GM19452 (cell line): ENCODE data around the gene RIMBP3C.
"Not testable (repeated sequence)": the region's sequence is repeated elsewhere in the genome, so short reads cannot be mapped to it uniquely, and the experiment has no call there.

ENCODE experiments used
- ATAC-seq: cut with Tn5 transposase; IDR thresholded peaks from one replicate; pipeline ENCODE4 v1.9.1; 2021; ENCODE audit not compliant: unreplicated experiment

Gene RIMBP3C

GRCh38 chr22:21579474-21579851 is 28.2 kb upstream of the RIMBP3C start:
- no peak for ATAC-seq

GRCh38 chr22:21573750-21574494 is 22.7 kb upstream of the RIMBP3C start:
- no peak for ATAC-seq

GRCh38 chr22:21573293-21573734 is 22.1 kb upstream of the RIMBP3C start:
- no peak for ATAC-seq

- no peak for ATAC-seq
These were observed 20.4 kb upstream of the RIMBP3C start for GRCh38 chr22:21571679-21572078.

DNA sequence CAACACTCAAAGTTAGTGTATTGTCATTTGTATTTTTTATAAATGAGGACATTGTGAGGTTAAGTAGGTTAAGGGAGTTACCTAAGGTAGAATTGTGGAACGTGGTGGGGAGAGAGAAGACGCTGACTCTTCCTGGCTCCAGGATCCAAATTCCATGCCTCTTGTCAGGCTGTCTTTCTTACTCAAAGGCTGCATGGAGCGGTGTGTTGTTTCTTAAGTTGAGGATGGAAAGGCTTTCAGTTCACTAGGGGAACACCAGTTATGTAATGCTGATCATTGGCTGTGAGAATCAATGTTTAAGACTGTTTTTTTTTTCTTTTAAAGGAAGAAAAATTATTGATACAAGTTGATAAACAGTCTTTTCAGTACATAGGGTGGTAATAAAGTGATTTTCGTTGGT is 19.1 kb upstream of the RIMBP3C start:
- ATAC-seq = no peak

GRCh38 chr22:21569459-21570170 is 18.4 kb upstream of the RIMBP3C start:
- no peak for ATAC-seq

- ATAC-seq = not testable (repeated sequence)
These were observed 17.8 kb upstream of the RIMBP3C start for GRCh38 chr22:21569076-21569427.

- no peak for ATAC-seq
These were observed 17.2 kb upstream of the RIMBP3C start for GRCh38 chr22:21568347-21569075.

GRCh38 chr22:21567456-21568346 is 16.4 kb upstream of the RIMBP3C start, which contains the start of gene UBE2L3:
Gene UBE2L3 (plus strand): TSS chr22:21567714. CDS start chr22:21567745, 31 bp downstream.
- peak; percentile 55 for ATAC-seq

GRCh38 chr22:21564411-21564810 is 13.2 kb upstream of the RIMBP3C start:
- no peak for ATAC-seq

DNA sequence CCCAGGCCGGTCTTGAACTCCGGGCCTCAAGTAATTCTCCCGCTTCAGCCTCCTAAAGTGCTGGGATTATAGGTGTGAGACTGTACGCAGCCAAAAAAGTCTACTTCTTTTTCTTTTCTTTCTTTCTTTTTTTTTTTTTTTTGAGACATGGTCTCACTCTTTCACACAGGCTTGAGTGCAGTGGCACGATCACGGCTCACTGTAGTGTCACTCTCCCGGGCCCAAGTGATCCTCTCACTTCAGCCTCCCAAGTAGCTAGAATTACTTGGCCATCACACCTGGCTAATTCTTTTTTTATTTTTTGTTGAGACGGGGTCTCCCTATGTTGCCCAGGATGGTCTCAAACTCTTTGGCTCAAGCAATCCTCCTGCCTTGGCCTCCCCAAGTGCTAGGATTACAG is 12.7 kb upstream of the RIMBP3C start:
- no peak for ATAC-seq

DNA sequence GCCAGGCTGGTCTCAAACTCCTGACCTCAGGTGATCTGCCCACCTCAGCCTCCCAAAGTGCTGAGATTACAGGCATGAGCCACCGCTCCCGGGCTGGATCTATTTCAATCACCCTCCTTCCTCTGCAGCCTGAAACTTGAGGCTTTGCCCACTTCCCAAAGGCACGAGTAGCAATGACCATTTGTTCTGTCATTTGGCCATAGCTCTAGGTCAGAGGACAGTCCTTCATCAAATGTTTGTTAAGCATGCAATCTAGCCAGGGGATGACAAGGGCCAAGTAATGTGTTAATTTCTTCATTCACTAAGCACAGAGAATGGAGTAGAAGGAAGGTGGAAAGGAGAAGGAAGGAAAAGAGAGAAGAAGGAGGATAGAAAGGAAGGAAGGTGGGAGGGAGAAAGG is 9.4 kb upstream of the RIMBP3C start:
- ATAC-seq = not testable (repeated sequence)

DNA sequence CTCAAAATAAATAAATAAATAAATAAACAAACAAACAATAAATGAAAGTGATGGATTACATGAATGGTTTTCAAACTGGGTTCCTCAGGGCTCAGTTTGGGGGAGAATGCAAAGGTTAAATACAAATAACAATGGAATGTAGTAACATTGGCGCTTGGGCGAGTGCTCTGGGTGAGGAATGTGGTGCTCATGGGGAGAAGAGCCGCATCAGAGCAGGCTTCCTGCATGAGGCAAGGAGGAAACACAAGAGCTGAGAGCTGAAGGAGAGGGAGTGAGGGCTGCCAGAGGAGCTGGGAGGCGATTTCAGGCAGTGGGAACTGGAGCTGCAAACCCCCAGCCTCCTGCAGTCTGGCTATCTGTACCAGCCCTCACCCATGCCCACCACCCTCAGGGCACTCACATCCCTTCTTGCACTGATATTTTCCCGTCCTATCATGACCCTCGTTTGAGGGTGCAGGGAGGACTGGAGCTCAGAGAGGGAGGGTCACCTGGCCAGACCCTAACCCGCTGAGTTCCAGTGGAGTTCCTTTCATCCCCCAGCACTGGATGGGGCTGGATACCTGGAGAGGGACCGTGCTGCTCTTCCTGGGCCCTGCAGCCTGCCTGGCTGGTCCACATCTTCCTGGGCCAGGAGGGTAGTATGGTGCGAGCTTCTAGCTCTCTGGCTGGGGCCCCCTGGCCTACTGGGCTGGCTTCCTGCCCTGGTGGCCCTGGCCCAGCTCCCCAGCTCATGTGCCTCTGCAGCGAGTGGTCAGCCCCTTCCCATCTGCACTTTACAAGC is 8.3 kb upstream of the RIMBP3C start:
- ATAC-seq = not testable (repeated sequence)

GRCh38 chr22:21550678-21551047 is 598 bp downstream of the RIMBP3C start:
- not testable (repeated sequence) for ATAC-seq

DNA sequence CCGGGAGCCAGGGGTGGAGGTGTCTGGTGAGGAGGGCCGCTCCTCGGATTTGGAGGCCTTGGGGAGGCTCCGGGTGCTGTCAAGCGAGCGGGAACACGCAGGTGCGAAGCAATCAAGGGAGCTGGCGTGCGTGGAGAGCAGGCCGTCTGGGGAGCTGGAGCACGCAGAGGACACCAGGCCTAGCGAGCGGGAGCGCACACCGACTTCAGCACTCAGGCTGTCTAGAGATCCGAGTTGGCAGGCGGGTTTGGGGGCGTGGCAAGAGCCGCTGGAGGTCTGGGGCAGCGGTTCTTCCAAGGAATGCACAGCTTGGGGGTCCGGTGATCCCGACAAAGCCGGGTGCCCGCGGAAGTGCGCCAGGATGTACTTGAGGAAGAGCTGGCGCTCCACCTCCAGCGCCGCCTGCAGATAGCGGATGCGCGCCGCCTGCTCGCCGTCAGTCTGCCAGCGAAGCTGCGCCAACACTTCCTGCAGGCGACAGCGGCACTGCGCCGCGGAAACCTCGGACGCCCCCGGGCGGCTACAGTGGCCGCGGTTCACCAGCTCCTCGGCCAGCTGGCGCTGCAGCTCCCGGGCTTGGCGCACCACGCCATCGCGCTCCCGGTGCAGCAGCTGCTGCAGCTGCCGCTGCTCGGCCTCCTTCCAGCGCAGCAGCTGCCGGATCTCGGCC is 1.1 kb downstream of the RIMBP3C start:
- not testable (repeated sequence) for ATAC-seq

- ATAC-seq = not testable (repeated sequence)
These were observed 1.7 kb downstream of the RIMBP3C start for GRCh38 chr22:21549558-21549957.

- ATAC-seq = not testable (repeated sequence)
These were observed 6.6 kb downstream of the RIMBP3C start for GRCh38 chr22:21544432-21545322.

DNA sequence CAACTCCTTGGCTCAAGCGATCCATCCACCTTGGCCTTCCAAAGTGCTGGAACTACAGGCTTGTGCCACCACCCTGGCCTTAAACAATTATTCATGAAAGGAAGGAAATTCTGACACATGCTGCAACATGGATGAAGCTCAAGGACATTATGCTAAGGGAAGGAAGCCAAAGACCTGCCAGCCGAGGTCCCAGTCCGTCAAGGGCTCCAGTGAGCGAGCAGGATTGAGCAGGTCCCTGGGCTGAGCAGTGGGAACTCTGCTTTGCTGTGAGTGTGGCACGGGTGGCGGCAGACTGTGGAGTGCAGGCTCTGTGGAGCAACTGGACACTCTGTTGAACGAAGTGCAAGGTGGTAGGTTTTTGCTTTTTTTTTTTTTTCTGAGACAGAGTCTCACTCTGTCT is 11.4 kb downstream of the RIMBP3C start:
- not testable (repeated sequence) for ATAC-seq
